Lung (tissue), 12 donors: ENCODE measurements around the gene LAMA3. TPM values are rescaled to one million over a fixed set of nuclear protein-coding genes. Genes with fewer than 3 reads are reported as not detected.

Experiments used
- ATAC-seq: fragments of 200-7000 bp; cut with Tn5 transposase; one replicate; pipeline ENCODE4 v1.9.1; 2020; ENCODE audit warnings: moderate number of reproducible peaks; ENCODE audit not compliant: insufficient read depth, low FRiP score
- DNase-seq, 3 donors: peaks; one replicate each; pipeline ENCODE4 v3.0.0-alpha.2; 2013 to 2017
- H3K27ac ChIP-seq, 2 donors: one replicate each; pipeline ENCODE4 v1.5.1; 2013; ENCODE audit warnings: mild to moderate bottlenecking in 2 of 2, moderate library complexity in 2 of 2, control low read depth in 1 of 2, inconsistent platforms in 1 of 2, low read depth in 1 of 2, low read length in 1 of 2
- H3K27me3 ChIP-seq, 3 donors: one replicate each; pipeline ENCODE4 v1.5.1; 2013; ENCODE audit warnings: low read length in 2 of 3; ENCODE audit not compliant: control insufficient read depth in 3 of 3, insufficient read depth in 3 of 3
- H3K36me3 ChIP-seq, 4 donors: one replicate each; pipeline ENCODE4 v1.5.1; 2013; ENCODE audit warnings: low read length in 4 of 4, mild to moderate bottlenecking in 1 of 4, moderate library complexity in 1 of 4; ENCODE audit not compliant: control insufficient read depth in 4 of 4, insufficient read depth in 4 of 4
- H3K4me1 ChIP-seq, 5 donors: one replicate each; pipeline ENCODE4 v1.5.1; 2013; ENCODE audit warnings: low read length in 5 of 5, mild to moderate bottlenecking in 2 of 5, moderate library complexity in 1 of 5; ENCODE audit not compliant: control insufficient read depth in 5 of 5, insufficient read depth in 5 of 5
- H3K4me3 ChIP-seq: one replicate; pipeline ENCODE4 v1.5.1; 2013; ENCODE audit warnings: mild to moderate bottlenecking, control low read depth, moderate library complexity
- H3K9ac ChIP-seq, 2 donors: one replicate each; pipeline ENCODE4 v1.5.1; 2013; ENCODE audit warnings: low read length in 2 of 2, control low read depth in 1 of 2; ENCODE audit not compliant: insufficient read depth in 1 of 2
- H3K9me3 ChIP-seq, 4 donors: one replicate each; pipeline ENCODE4 v1.5.1; 2013; ENCODE audit warnings: low read length in 3 of 4, mild to moderate bottlenecking in 1 of 4, moderate library complexity in 1 of 4; ENCODE audit not compliant: control insufficient read depth in 4 of 4, insufficient read depth in 3 of 4
- WGBS, 2 donors: extraction: QIAGEN DNeasy Blood & Tissue Kit; methylation state at CpG; one replicate each; pipeline ENCODE4 v1.1.7; 2013; 5-methylcytosine and 5-hydroxymethylcytosine counted together
- polyA plus RNA-seq, 2 donors: library from polyadenylated mRNA; stranded (reverse); fragments of 200-250 nt; gene quantifications; one replicate each; pipeline ENCODE4 v1.2.1, GENCODE V29; 2013
- total RNA-seq, 2 donors: library from RNA; depleted of rRNA in 1 of 2; stranded (reverse); fragments of >200 nt in 1 of 2; gene quantifications; one replicate each; pipeline ENCODE4 v1.2.1, GENCODE V29; 2014 to 2021
- TF ChIP-seq, protein P1 (sequence below): IDR thresholded peaks from 2 replicates; pipeline ENCODE4 v1.5.1; 2012; ENCODE audit warnings: mild to moderate bottlenecking; ENCODE audit errors: control extremely low read depth, extremely low read depth
- donor health status: control.
- donor health status: control.
- donor health status: Bipolar disorder and iron deficiency.
- donor health status: healthy.
- donor health status: DM: yes; HTN: yes; CAD: no.

The LAMA3 gene
- total and polyA plus RNA-seq, 4 donors: 14.1 to 110 (median 51.9) TPM

DNA sequence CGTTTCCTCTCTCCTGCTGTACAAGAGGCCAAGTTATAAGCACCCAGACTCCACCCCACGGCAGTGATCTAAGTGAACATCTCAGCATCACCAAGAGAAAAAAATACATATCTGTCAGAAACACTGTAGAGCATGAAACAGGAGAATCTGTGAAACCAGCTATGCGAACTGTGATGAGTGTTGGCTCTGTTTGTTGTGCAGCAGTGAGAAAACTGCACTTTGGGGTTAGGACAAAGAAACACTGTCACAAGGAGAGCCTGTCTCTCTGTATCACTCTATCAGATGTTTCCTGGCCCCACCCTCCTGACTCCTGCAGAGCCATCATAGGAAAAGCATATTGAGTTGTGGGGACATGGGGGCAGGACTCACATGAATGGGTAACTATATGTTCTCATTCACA lies 87.1 kb downstream of the LAMA3 start:
- Histone ChIP-seq H3K27ac (no peak overlapping the region), H3K9me3 (peaks cover 0 to 2% (median 0%) of the 10 kb centered on the region in 4 donors), H3K4me3 (no peak overlapping the region), H3K4me1 (peaks cover 0 to 4% (median 0%) of the 10 kb centered on the region in 5 donors), H3K9ac (no peak overlapping the region), H3K36me3 (no peaks in the 10 kb centered on the region), H3K27me3 (no peaks in the 10 kb centered on the region)
- no peak for ATAC-seq
- TF ChIP-seq, protein P1, sequence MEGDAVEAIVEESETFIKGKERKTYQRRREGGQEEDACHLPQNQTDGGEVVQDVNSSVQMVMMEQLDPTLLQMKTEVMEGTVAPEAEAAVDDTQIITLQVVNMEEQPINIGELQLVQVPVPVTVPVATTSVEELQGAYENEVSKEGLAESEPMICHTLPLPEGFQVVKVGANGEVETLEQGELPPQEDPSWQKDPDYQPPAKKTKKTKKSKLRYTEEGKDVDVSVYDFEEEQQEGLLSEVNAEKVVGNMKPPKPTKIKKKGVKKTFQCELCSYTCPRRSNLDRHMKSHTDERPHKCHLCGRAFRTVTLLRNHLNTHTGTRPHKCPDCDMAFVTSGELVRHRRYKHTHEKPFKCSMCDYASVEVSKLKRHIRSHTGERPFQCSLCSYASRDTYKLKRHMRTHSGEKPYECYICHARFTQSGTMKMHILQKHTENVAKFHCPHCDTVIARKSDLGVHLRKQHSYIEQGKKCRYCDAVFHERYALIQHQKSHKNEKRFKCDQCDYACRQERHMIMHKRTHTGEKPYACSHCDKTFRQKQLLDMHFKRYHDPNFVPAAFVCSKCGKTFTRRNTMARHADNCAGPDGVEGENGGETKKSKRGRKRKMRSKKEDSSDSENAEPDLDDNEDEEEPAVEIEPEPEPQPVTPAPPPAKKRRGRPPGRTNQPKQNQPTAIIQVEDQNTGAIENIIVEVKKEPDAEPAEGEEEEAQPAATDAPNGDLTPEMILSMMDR: no peak
- no peak for DNase-seq
- 69 to 82% methylated on average over 3 of the region's 3 CpGs for WGBS, 2 donors

DNA sequence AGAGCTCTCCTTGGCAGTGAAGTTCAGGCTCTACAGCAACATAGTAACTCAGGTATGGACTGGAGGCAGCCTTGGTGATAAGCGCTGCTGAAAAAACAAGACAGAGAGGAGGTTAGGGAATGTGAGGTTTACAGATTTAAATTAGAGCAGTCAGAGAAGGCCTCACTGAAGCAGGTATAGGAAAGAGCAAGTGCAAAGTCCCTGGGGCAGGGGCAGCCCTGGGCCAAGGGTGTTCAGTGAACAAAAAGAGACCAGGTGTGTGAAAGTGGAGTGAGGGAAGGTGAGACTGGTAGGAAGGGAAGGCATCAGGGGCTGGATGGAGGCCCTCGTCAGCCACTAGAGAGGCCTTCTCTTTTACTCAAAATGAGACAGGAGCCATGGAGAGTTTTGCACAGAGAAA lies 89.6 kb downstream of the LAMA3 start:
- peaks cover 0 to 4% (median 0%) of the 10 kb centered on the region in 5 donors for H3K4me1 ChIP-seq
- no peaks in the 10 kb centered on the region for H3K36me3 ChIP-seq
- no peak overlapping the region for H3K4me3 ChIP-seq
- no peak overlapping the region for H3K27ac ChIP-seq
- 94% methylated on average over 2 of the region's 2 CpGs for WGBS, 2 donors
- H3K9ac ChIP-seq: no peak overlapping the region
- H3K9me3 ChIP-seq: peaks cover 0 to 2% (median 0%) of the 10 kb centered on the region in 4 donors
- H3K27me3 ChIP-seq: no peaks in the 10 kb centered on the region
- DNase-seq: no peak
- ATAC-seq: no peak
- TF ChIP-seq, protein P1: no peak

- TF ChIP-seq, protein P1: no peak
- H3K4me1 ChIP-seq: peaks cover 0 to 4% (median 0%) of the 10 kb centered on the region in 5 donors
- H3K4me3 ChIP-seq: no peak overlapping the region
- peaks cover 0 to 3% (median 0%) of the 10 kb centered on the region in 4 donors for H3K9me3 ChIP-seq
- H3K36me3 ChIP-seq: no peaks in the 10 kb centered on the region
- H3K27ac ChIP-seq: peak overlapping the region in 1 of 2 donors; percentile 1
- peak; percentile 15 to 21 (median 18) for DNase-seq
- no peaks in the 10 kb centered on the region for H3K27me3 ChIP-seq
- 60 to 61% methylated on average over 5 of the region's 5 CpGs for WGBS, 2 donors
- H3K9ac ChIP-seq: no peak overlapping the region
- peak; percentile 49 for ATAC-seq
Observed at GRCh38 chr18:23779696-23780303, 90.5 kb downstream of the LAMA3 start.
